Large intestine (tissue), 3 donors: ENCODE data around the gene INPP5A. TPM values are rescaled to one million over a fixed set of nuclear protein-coding genes. Genes with fewer than 3 reads are reported as not detected.
"Not testable (repeated sequence)": the region's sequence is repeated elsewhere in the genome, so short reads cannot be mapped to it uniquely, and the experiment has no call there.

Experiments
- DNase-seq, 2 donors: peaks; one replicate each; pipeline versions ENCODE4 v3.0.0 to v3.0.0-alpha.2; 2013
- H3K27ac ChIP-seq: one replicate; pipeline ENCODE4 v1.5.1; 2013; ENCODE audit warnings: low read length
- H3K27me3 ChIP-seq: 2 replicates; pipeline ENCODE4 v1.6.1; 2013; ENCODE audit warnings: low read length; ENCODE audit not compliant: control insufficient read depth, insufficient read depth
- H3K36me3 ChIP-seq: 2 replicates; pipeline ENCODE4 v1.6.1; 2013; ENCODE audit warnings: low read length; ENCODE audit not compliant: control insufficient read depth, insufficient read depth
- H3K4me1 ChIP-seq: one replicate; pipeline ENCODE4 v1.6.1; 2013; ENCODE audit warnings: low read length; ENCODE audit not compliant: control insufficient read depth, insufficient read depth
- H3K4me3 ChIP-seq: one replicate; pipeline ENCODE4 v1.5.1; 2013; ENCODE audit warnings: low read length
- H3K9me3 ChIP-seq: one replicate; pipeline ENCODE4 v1.6.1; 2013; ENCODE audit warnings: mild to moderate bottlenecking, low read depth, low read length, moderate library complexity; ENCODE audit not compliant: control insufficient read depth
- WGBS: methylation state at CpG from one replicate; pipeline ENCODE4 v1.1.5; 2013; ENCODE audit warnings: low lambda C conversion rate; ENCODE audit not compliant: insufficient coverage; 5-methylcytosine and 5-hydroxymethylcytosine counted together
- polyA plus RNA-seq: library from polyadenylated mRNA; unstranded; fragments of 120-200 nt; gene quantifications from one replicate; pipeline ENCODE4 v1.2.1, GENCODE V29; 2013

Gene INPP5A
- polyA plus RNA-seq, 1 donor, result 25.3 TPM

DNA sequence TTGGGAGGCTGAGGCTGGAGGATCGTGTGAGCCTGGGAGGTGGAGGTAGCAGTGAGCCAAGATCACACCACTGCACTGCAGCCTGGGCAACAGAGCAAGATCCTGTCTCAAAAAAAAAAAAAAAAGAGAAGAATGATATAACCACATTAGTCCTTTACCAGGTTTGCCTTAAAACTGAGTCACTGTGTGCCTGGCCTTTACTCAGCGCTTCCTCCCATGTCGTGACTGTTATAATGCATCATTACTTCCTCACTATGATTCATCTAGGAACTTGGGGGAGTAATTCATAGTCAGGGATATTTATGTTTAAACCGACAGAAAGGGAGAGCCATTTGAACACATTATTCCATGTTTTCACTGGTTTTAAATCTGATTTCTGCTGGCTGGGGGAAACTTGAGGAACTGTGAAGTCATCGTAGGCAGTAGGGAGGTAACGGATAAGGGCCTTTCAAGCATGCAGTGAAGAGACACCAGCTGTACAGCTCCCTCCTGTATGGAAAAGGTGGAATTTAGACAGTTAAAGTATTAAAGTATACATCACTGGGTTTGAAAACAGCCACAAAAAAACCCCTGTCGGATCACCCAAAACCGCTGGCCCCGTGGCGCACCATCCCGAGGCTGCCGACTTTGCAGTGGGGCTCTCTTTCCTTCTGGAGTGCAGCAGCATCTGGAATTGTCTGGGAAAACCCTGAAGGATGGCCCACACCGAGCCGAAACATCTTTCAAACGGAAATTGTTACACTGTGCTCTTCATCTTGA lies 128.5 kb downstream of the INPP5A start:
- WGBS, result 80% methylated on average over 1 of the region's 15 CpGs
- H3K9me3 ChIP-seq, result peaks cover under 1% of the 10 kb centered on the region
- H3K4me3 ChIP-seq, result no peak overlapping the region
- DNase-seq, result no peak
- H3K27ac ChIP-seq, result no peak overlapping the region
- no peaks in the 10 kb centered on the region for H3K27me3 ChIP-seq
- H3K36me3 ChIP-seq, result peaks cover 4% of the 10 kb centered on the region
- H3K4me1 ChIP-seq, result no peaks in the 10 kb centered on the region

- H3K9me3 ChIP-seq, result peaks cover 4% of the 10 kb centered on the region
- no peaks in the 10 kb centered on the region for H3K4me1 ChIP-seq
- DNase-seq, result no peak
- no peak overlapping the region for H3K27ac ChIP-seq
- no peaks in the 10 kb centered on the region for H3K27me3 ChIP-seq
- peaks cover 6% of the 10 kb centered on the region for H3K36me3 ChIP-seq
- no peak overlapping the region for H3K4me3 ChIP-seq
- no CpG with 5 or more reads among the region's 12 CpGs for WGBS
These were observed 129.2 kb downstream of the INPP5A start for GRCh38 chr10:132666705-132667341.

GRCh38 chr10:132667342-132668047 lies 129.9 kb downstream of the INPP5A start:
- H3K9me3 ChIP-seq, result peaks cover 4% of the 10 kb centered on the region
- H3K4me3 ChIP-seq, result no peak overlapping the region
- H3K27ac ChIP-seq, result no peak overlapping the region
- DNase-seq, result no peak
- H3K27me3 ChIP-seq, result no peaks in the 10 kb centered on the region
- H3K36me3 ChIP-seq, result peaks cover 6% of the 10 kb centered on the region
- H3K4me1 ChIP-seq, result no peaks in the 10 kb centered on the region
- 92% methylated on average over 7 of the region's 20 CpGs for WGBS

DNA sequence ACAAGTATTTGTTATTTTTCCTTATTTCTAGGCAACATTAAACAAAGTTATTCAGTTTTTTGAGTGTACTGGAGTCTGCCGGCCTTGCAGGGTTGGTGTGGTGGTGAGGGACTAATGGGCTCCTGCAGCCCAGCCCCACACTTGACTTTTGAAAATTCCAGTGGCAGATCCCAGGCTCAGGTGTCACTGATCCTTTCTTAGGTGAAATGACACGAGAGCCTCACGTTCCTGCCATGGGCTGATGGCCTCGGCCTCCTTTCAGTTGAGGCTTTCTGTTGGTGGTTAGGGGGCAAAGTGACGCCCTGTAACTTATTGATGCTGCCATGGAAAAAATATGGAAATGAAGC lies 130.4 kb downstream of the INPP5A start:
- H3K4me1 ChIP-seq, result no peaks in the 10 kb centered on the region
- H3K9me3 ChIP-seq, result peaks cover 4% of the 10 kb centered on the region
- DNase-seq, result no peak
- peaks cover 8% of the 10 kb centered on the region for H3K36me3 ChIP-seq
- H3K4me3 ChIP-seq, result no peak overlapping the region
- WGBS, result no CpG with 5 or more reads among the region's 5 CpGs
- H3K27me3 ChIP-seq, result no peaks in the 10 kb centered on the region
- no peak overlapping the region for H3K27ac ChIP-seq

DNA sequence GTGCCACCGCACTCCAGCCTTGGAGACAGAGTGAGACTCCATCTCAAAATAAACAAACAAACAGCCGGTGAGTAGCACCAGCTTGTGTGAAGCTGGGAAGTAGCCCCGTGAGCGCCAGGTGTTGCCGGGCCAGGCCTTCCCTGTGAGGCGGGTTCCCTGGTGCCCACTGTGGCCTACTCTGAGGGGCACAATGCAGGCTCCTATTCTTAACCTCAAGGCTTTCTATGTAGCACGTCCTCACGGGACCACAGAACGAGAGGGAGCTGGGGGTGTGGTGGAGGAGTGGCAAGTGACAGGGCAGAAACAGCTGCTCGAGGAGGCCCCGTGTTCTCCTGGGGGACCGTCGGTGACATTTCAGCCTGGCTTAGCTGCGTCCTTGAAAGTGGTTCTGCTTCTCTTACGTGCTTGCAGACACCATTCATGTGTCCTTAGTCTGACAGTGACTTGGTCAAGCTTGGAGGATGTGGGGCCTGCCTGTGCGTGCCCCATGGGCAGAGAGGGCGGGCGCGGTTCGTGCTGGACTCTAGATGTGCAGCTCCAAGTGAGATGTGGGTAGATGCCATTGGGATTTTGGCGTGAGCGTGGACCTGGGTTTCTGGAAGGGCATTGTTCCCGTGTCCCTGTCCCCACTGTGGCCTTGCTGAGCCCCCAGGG lies 131.7 kb downstream of the INPP5A start:
- no peak overlapping the region for H3K27ac ChIP-seq
- H3K27me3 ChIP-seq, result no peaks in the 10 kb centered on the region
- H3K36me3 ChIP-seq, result peaks cover 4% of the 10 kb centered on the region
- H3K4me3 ChIP-seq, result no peak overlapping the region
- DNase-seq, result no peak
- WGBS, result 97% methylated on average over 6 of the region's 23 CpGs
- H3K4me1 ChIP-seq, result no peaks in the 10 kb centered on the region
- H3K9me3 ChIP-seq, result peaks cover 4% of the 10 kb centered on the region

GRCh38 chr10:132670546-132671227 lies 133.1 kb downstream of the INPP5A start:
- Histone ChIP-seq H3K36me3 (peaks cover 4% of the 10 kb centered on the region), H3K9me3 (peaks cover 4% of the 10 kb centered on the region), H3K27me3 (no peaks in the 10 kb centered on the region), H3K4me1 (no peaks in the 10 kb centered on the region), H3K4me3 (no peak overlapping the region), H3K27ac (no peak overlapping the region)
- DNase-seq, result no peak
- no CpG with 5 or more reads among the region's 12 CpGs for WGBS

- DNase-seq, result no peak
- no peaks in the 10 kb centered on the region for H3K4me1 ChIP-seq
- no peak overlapping the region for H3K27ac ChIP-seq
- 63% methylated on average over 2 of the region's 25 CpGs for WGBS
- no peaks in the 10 kb centered on the region for H3K27me3 ChIP-seq
- peaks cover 4% of the 10 kb centered on the region for H3K36me3 ChIP-seq
- peaks cover 4% of the 10 kb centered on the region for H3K9me3 ChIP-seq
- H3K4me3 ChIP-seq, result no peak overlapping the region
These were observed 133.9 kb downstream of the INPP5A start for GRCh38 chr10:132671228-132672154.

DNA sequence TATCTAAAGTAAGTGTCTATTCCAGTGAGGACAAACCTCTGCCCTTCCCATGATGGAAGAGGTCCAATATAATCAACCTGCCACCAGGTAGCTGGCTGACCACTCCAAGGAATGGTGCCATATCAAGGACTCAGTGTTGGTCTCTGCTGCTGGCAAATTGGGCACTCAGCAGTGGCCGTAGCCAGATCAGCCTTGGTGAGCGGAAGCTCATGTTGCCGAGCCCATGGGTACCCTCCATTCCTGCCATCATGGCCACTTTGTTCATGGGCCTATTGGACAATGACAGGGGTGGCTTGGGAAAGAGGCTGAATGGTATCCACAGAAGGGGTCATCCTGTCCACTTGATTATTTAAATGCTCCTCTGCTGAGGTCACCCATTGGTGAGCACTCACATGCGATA lies 136.2 kb downstream of the INPP5A start:
- no CpG with 5 or more reads among the region's 4 CpGs for WGBS
- H3K27ac ChIP-seq, DNase-seq, H3K4me3 ChIP-seq, H3K4me1 ChIP-seq, H3K36me3 ChIP-seq, H3K27me3 ChIP-seq, H3K9me3 ChIP-seq: not testable (repeated sequence)

DNA sequence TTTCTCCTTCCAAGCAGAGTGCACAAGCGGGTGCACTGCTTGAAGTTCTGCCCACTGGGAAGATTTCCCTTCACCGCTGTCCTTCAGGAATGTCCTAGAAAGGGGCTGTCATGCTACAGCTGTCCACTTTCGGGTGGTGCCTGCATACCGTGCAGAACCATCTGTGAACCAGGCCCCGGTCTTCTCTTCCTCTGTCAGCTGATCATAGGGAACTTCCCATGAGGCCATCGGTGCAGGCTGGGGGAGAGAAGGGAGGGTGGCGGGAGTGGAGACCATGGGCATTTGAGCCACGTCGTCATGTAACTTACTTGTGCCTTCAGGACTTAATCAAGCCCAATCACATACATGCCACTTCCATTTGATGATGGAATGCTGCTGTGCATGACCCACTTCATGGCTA lies 136.7 kb downstream of the INPP5A start:
- no peak for DNase-seq
- H3K36me3 ChIP-seq, result peaks cover 4% of the 10 kb centered on the region
- no peaks in the 10 kb centered on the region for H3K4me1 ChIP-seq
- no peaks in the 10 kb centered on the region for H3K27me3 ChIP-seq
- H3K4me3 ChIP-seq, result no peak overlapping the region
- no CpG with 5 or more reads among the region's 9 CpGs for WGBS
- peaks cover 4% of the 10 kb centered on the region for H3K9me3 ChIP-seq
- no peak overlapping the region for H3K27ac ChIP-seq
